DND-41 (cell line): ENCODE measurements around the gene PLCB4.

ENCODE experiments used
- CTCF ChIP-seq: IDR thresholded peaks from 2 replicates; pipeline ENCODE4 v1.5.1; 2012; ENCODE audit warnings: borderline replicate concordance, low read length, moderate library complexity, mild to moderate bottlenecking; ENCODE audit not compliant: poor library complexity, severe bottlenecking; ENCODE audit errors: extremely low read depth
- EZH2 ChIP-seq: IDR thresholded peaks from 3 replicates; pipeline ENCODE4 v1.6.1; 2012; ENCODE audit warnings: borderline replicate concordance, low read depth, mild to moderate bottlenecking, moderate library complexity, low read length, inconsistent platforms; ENCODE audit not compliant: severe bottlenecking

- TF ChIP-seq CTCF (no peak), EZH2 (no peak)
Observed at GRCh38 chr20:9515214-9515585, 446.3 kb downstream of the PLCB4 start.
